ENCODE measurements around the gene FADS2. TPM values are rescaled to one million over a fixed set of nuclear protein-coding genes. Genes with fewer than 3 reads are reported as not detected.

The FADS2 gene
- total RNA-seq, 1 experiment from 2014 or later = 423 TPM

GRCh38 chr11:61905801-61906521 lies 77.9 kb downstream of the FADS2 start (continued):
- TF ChIP-seq ATF6 (CRISPR knock-in tag; IDR thresholded peaks at IDR 0.05) = no peak
- TF ChIP-seq ZNF219 (CRISPR knock-in tag; IDR thresholded peaks at IDR 0.05; ENCODE audit: borderline replicate concordance) = no peak
- TF ChIP-seq JUN (CRISPR knock-in tag; IDR thresholded peaks at IDR 0.05) = no peak
- no peak for TF ChIP-seq RORB (CRISPR knock-in tag; IDR thresholded peaks at IDR 0.05)
- no peak for TF ChIP-seq ZNF423 (CRISPR knock-in tag; IDR thresholded peaks at IDR 0.05)
- TF ChIP-seq, protein P1, sequence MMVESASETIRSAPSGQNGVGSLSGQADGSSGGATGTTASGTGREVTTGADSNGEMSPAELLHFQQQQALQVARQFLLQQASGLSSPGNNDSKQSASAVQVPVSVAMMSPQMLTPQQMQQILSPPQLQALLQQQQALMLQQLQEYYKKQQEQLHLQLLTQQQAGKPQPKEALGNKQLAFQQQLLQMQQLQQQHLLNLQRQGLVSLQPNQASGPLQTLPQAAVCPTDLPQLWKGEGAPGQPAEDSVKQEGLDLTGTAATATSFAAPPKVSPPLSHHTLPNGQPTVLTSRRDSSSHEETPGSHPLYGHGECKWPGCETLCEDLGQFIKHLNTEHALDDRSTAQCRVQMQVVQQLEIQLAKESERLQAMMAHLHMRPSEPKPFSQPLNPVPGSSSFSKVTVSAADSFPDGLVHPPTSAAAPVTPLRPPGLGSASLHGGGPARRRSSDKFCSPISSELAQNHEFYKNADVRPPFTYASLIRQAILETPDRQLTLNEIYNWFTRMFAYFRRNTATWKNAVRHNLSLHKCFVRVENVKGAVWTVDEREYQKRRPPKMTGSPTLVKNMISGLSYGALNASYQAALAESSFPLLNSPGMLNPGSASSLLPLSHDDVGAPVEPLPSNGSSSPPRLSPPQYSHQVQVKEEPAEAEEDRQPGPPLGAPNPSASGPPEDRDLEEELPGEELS (CRISPR knock-in tag; IDR thresholded peaks at IDR 0.05) = no peak
- no peak for TF ChIP-seq HMGXB4 (CRISPR knock-in tag; IDR thresholded peaks at IDR 0.05)
- no peak for TF ChIP-seq SOX15 (CRISPR knock-in tag; IDR thresholded peaks at IDR 0.05)
- no peak for TF ChIP-seq ZNF317 (CRISPR knock-in tag; IDR thresholded peaks at IDR 0.05; ENCODE audit: borderline replicate concordance, low read depth)
- no peak for TF ChIP-seq ETV6 (CRISPR knock-in tag; IDR thresholded peaks at IDR 0.05)
- TF ChIP-seq, protein P2, sequence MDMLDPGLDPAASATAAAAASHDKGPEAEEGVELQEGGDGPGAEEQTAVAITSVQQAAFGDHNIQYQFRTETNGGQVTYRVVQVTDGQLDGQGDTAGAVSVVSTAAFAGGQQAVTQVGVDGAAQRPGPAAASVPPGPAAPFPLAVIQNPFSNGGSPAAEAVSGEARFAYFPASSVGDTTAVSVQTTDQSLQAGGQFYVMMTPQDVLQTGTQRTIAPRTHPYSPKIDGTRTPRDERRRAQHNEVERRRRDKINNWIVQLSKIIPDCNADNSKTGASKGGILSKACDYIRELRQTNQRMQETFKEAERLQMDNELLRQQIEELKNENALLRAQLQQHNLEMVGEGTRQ (CRISPR knock-in tag; IDR thresholded peaks at IDR 0.05) = no peak
- no peak for TF ChIP-seq MYBL2 (CRISPR knock-in tag; IDR thresholded peaks at IDR 0.05)
- TF ChIP-seq IRF2 (CRISPR knock-in tag; IDR thresholded peaks at IDR 0.05; ENCODE audit: borderline replicate concordance, low read depth) = no peak
- no peak for TF ChIP-seq CREB1 (CRISPR knock-in tag; IDR thresholded peaks at IDR 0.05)

DNA sequence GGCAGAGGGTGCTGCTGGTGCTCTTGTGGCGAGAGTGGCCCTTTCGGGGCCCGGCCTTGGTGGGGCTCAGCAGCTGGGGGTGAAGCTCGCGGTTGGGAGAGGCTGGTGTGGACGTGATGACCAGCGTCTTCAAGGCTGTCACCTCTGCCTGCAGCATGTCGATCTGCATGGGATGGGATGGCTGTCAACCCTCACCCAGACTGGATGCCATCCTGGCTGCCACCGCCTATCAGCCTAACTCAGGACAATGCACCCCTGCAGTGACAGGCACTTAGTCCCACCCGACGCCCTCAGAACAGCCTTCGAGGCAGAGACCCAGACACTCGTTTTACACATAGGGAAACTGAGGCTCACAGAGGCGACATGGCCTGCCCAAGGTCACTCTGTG lies 78.4 kb downstream of the FADS2 start:
- Mint-ChIP-seq H3K4me3 (no peak overlapping the region), H3K4me1 (peaks cover 30% of the 10 kb centered on the region), H3K27me3 (ENCODE audit: low read depth) (no peaks in the 10 kb centered on the region), H3K36me3 (no peaks in the 10 kb centered on the region), H3K9me3 (no peaks in the 10 kb centered on the region), H3K27ac (no peak overlapping the region)
- ATAC-seq (no peak), DNase-seq (ENCODE audit: low spot score) (no peak)
- POLR2A ChIA-PET = interaction anchor here (2.4 to 2.9 kb wide), 2 partner anchors 17 to 43 kb away, joined by 9 to 11 read pairs; partner anchors contain the start of gene BEST1
- CTCF ChIA-PET = interaction anchor here (1.2 to 10.9 kb wide), 7 partner anchors 8 to 202 kb away, joined by 4 to 685 read pairs (median 27); partner anchors contain the start of gene BEST1
- TF ChIP-seq ZNF317 (CRISPR knock-in tag; IDR thresholded peaks at IDR 0.05; ENCODE audit: borderline replicate concordance, low read depth) (no peak), STAT6 (CRISPR knock-in tag; conservative IDR thresholded peaks at IDR 0.05; ENCODE audit: low read depth) (no peak), ZNF219 (CRISPR knock-in tag; IDR thresholded peaks at IDR 0.05; ENCODE audit: borderline replicate concordance) (no peak), ZBTB43 (CRISPR knock-in tag; IDR thresholded peaks at IDR 0.05) (no peak), TP53 (CRISPR knock-in tag; IDR thresholded peaks at IDR 0.05) (no peak)
- TF ChIP-seq, protein P3, sequence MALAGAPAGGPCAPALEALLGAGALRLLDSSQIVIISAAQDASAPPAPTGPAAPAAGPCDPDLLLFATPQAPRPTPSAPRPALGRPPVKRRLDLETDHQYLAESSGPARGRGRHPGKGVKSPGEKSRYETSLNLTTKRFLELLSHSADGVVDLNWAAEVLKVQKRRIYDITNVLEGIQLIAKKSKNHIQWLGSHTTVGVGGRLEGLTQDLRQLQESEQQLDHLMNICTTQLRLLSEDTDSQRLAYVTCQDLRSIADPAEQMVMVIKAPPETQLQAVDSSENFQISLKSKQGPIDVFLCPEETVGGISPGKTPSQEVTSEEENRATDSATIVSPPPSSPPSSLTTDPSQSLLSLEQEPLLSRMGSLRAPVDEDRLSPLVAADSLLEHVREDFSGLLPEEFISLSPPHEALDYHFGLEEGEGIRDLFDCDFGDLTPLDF (CRISPR knock-in tag; IDR thresholded peaks at IDR 0.05) = no peak
- TF ChIP-seq, protein P4, sequence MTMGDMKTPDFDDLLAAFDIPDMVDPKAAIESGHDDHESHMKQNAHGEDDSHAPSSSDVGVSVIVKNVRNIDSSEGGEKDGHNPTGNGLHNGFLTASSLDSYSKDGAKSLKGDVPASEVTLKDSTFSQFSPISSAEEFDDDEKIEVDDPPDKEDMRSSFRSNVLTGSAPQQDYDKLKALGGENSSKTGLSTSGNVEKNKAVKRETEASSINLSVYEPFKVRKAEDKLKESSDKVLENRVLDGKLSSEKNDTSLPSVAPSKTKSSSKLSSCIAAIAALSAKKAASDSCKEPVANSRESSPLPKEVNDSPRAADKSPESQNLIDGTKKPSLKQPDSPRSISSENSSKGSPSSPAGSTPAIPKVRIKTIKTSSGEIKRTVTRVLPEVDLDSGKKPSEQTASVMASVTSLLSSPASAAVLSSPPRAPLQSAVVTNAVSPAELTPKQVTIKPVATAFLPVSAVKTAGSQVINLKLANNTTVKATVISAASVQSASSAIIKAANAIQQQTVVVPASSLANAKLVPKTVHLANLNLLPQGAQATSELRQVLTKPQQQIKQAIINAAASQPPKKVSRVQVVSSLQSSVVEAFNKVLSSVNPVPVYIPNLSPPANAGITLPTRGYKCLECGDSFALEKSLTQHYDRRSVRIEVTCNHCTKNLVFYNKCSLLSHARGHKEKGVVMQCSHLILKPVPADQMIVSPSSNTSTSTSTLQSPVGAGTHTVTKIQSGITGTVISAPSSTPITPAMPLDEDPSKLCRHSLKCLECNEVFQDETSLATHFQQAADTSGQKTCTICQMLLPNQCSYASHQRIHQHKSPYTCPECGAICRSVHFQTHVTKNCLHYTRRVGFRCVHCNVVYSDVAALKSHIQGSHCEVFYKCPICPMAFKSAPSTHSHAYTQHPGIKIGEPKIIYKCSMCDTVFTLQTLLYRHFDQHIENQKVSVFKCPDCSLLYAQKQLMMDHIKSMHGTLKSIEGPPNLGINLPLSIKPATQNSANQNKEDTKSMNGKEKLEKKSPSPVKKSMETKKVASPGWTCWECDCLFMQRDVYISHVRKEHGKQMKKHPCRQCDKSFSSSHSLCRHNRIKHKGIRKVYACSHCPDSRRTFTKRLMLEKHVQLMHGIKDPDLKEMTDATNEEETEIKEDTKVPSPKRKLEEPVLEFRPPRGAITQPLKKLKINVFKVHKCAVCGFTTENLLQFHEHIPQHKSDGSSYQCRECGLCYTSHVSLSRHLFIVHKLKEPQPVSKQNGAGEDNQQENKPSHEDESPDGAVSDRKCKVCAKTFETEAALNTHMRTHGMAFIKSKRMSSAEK (CRISPR knock-in tag; IDR thresholded peaks at IDR 0.05; ENCODE audit: borderline replicate concordance) = no peak

Data from WTC11 (cell line).